Measurements from ENCODE around the gene NPAS4. TPM values are rescaled to one million over a fixed set of nuclear protein-coding genes. Genes with fewer than 3 reads are reported as not detected.

NPAS4 gene
- polyA plus RNA-seq, 1 experiment: 0.14 TPM

GRCh38 chr11:66411323-66411722, 9.5 kb upstream of the NPAS4 start:
- H3K4me3 ChIP-seq (ENCODE audit: low read depth, low read length): no peak overlapping the region
- H3K27ac ChIP-seq (ENCODE audit: low read depth, low read length): no peak overlapping the region
- TF ChIP-seq, protein P1, sequence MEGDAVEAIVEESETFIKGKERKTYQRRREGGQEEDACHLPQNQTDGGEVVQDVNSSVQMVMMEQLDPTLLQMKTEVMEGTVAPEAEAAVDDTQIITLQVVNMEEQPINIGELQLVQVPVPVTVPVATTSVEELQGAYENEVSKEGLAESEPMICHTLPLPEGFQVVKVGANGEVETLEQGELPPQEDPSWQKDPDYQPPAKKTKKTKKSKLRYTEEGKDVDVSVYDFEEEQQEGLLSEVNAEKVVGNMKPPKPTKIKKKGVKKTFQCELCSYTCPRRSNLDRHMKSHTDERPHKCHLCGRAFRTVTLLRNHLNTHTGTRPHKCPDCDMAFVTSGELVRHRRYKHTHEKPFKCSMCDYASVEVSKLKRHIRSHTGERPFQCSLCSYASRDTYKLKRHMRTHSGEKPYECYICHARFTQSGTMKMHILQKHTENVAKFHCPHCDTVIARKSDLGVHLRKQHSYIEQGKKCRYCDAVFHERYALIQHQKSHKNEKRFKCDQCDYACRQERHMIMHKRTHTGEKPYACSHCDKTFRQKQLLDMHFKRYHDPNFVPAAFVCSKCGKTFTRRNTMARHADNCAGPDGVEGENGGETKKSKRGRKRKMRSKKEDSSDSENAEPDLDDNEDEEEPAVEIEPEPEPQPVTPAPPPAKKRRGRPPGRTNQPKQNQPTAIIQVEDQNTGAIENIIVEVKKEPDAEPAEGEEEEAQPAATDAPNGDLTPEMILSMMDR (IDR thresholded peaks at IDR 0.05; ENCODE audit: low read depth, low read length): no peak
- H3K27me3 ChIP-seq (ENCODE audit: control insufficient read depth, insufficient read depth, low read length): peaks cover 2% of the 10 kb centered on the region
- no peaks in the 10 kb centered on the region for H3K9me3 ChIP-seq (ENCODE audit: control insufficient read depth, insufficient read depth, low read length)
- ChIA-PET POLR2A (no interaction called here), CTCF (no interaction called here)
- DNase-seq (ENCODE audit: low read depth, low spot score): no peak

GRCh38 chr11:66412110-66412509, 8.7 kb upstream of the NPAS4 start:
- peaks cover 2% of the 10 kb centered on the region for H3K27me3 ChIP-seq (ENCODE audit: control insufficient read depth, insufficient read depth, low read length)
- DNase-seq (ENCODE audit: low read depth, low spot score): no peak
- no peak overlapping the region for H3K27ac ChIP-seq (ENCODE audit: low read depth, low read length)
- no peak overlapping the region for H3K4me3 ChIP-seq (ENCODE audit: low read depth, low read length)
- CTCF ChIA-PET: no interaction called here
- TF ChIP-seq, protein P1 (IDR thresholded peaks at IDR 0.05; ENCODE audit: low read depth, low read length): no peak
- POLR2A ChIA-PET: no interaction called here
- H3K9me3 ChIP-seq (ENCODE audit: control insufficient read depth, insufficient read depth, low read length): no peaks in the 10 kb centered on the region

DNA sequence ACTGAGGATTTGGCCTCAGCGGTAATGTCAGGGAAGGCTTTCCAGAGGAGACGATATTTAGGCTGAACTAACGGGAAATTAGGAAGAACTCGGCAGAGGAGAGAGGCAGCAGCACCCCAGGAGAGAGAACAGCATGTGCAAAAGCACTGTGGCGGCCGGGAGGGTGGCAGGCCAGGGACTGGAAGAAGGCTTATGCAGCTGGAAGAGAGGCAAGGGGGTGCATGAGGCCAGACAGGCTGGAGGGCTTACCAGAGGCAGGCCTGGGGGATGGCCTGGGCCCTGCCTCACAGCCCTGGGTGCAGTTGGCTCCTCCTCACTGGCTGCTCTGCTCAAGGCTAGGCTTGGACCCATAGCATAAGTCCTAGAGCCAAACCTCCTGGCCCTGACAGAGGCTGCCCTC, 7.7 kb upstream of the NPAS4 start:
- ChIA-PET CTCF (no interaction called here), POLR2A (no interaction called here)
- Histone ChIP-seq H3K27me3 (ENCODE audit: control insufficient read depth, insufficient read depth, low read length) (peaks cover 2% of the 10 kb centered on the region), H3K27ac (ENCODE audit: low read depth, low read length) (no peak overlapping the region), H3K9me3 (ENCODE audit: control insufficient read depth, insufficient read depth, low read length) (no peaks in the 10 kb centered on the region), H3K4me3 (ENCODE audit: low read depth, low read length) (no peak overlapping the region)
- no peak for DNase-seq (ENCODE audit: low read depth, low spot score)
- TF ChIP-seq, protein P1 (IDR thresholded peaks at IDR 0.05; ENCODE audit: low read depth, low read length): no peak

DNA sequence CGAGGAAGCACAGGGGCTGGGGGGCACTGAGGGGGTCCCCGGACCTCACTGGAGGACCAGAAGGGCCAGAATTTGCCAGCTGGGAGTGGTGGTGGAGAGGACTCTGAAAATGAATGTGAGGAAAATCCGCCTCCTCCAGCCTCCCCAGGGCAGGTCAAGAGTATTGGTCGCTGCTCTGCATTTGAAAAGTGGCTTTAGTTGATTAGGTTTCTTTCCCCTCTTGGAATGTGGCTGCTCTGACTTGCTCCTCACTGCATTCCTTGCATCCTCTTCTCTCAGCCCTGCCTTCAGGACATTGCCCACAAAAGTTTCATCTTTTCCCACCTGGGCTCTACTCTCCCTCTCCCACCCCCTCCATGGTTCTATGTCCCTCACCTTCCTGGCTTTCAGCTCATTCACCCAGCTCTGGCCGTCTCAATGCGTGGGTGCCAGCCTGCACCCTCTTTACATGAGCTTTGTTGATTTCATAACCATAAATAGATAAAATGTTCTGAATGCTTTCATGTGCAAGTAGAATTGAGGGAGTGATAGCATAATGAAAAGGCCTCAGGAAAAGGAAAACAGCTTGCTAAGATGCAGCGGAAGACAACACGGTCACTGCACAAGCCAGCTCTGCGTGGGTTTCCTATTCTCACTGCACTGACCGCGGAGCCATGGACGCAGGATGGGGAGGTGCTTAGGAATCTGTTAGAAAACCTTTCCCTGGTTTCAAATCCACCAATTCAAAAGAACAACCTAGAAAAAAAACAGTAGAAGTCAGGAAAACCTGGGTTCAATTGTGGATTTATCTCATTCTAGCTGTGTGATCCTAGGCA, 6.5 kb upstream of the NPAS4 start:
- no peak for DNase-seq (ENCODE audit: low read depth, low spot score)
- POLR2A ChIA-PET: no interaction called here
- TF ChIP-seq, protein P1 (IDR thresholded peaks at IDR 0.05; ENCODE audit: low read depth, low read length): no peak
- Histone ChIP-seq H3K4me3 (ENCODE audit: low read depth, low read length) (no peak overlapping the region), H3K27me3 (ENCODE audit: control insufficient read depth, insufficient read depth, low read length) (peaks cover 5% of the 10 kb centered on the region), H3K27ac (ENCODE audit: low read depth, low read length) (no peak overlapping the region), H3K9me3 (ENCODE audit: control insufficient read depth, insufficient read depth, low read length) (no peaks in the 10 kb centered on the region)
- CTCF ChIA-PET: interaction anchor here (1.4 to 1.5 kb wide), 2 partner anchors 15 to 25 kb away, joined by 3 read pairs; partner anchors contain the start of gene MRPL11

DNA sequence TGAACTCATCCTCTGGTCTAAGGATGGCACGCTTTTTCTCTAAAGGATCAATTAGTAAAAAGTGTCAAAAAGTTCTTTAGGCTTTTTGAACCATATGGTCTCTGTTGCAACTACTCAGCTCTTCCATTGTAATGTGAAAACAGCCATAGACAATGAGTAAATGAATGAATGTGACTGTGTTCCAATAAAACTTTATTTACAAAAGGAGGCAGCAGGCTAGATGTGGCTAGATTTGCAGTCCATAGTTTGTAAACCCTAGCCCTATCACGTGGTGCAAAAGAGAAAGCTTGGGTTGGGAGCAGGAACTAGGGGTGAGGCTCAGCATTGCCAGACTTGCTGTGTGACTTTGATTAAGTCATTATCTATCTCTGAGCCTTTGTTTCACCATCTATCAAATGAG, 5.4 kb upstream of the NPAS4 start:
- no peak overlapping the region for H3K27ac ChIP-seq (ENCODE audit: low read depth, low read length)
- no peaks in the 10 kb centered on the region; the same call in 1 of the 2 replicates for H3K9me3 ChIP-seq (ENCODE audit: control insufficient read depth, insufficient read depth, low read length)
- TF ChIP-seq, protein P1 (IDR thresholded peaks at IDR 0.05; ENCODE audit: low read depth, low read length): no peak
- H3K4me3 ChIP-seq (ENCODE audit: low read depth, low read length): no peak overlapping the region
- peaks cover 13% of the 10 kb centered on the region for H3K27me3 ChIP-seq (ENCODE audit: control insufficient read depth, insufficient read depth, low read length)
- DNase-seq (ENCODE audit: low read depth, low spot score): no peak
- ChIA-PET POLR2A (no interaction called here), CTCF (interaction anchor here (1.4 kb wide), 1 partner anchor 24 kb away, joined by 3 read pairs; the partner anchor contains the start of gene MRPL11)

All from AG04450 (cell line).